Naive thymus-derived CD4-positive, alpha-beta T cell (primary cell): Measurements from ENCODE around the gene DMXL1. TPM values are rescaled to one million over a fixed set of nuclear protein-coding genes. Genes with fewer than 3 reads are reported as not detected.
"Not testable (repeated sequence)": the region's sequence is repeated elsewhere in the genome, so short reads cannot be mapped to it uniquely, and the experiment has no call there.

Source experiments
- ATAC-seq: fragments of 150-1000 bp; cut with Tn5 transposase; 2 replicates; pipeline ENCODE4 v1.10.0; 2021; ENCODE audit warnings: mild to moderate bottlenecking, moderate library complexity
- CTCF ChIA-PET: fragments of 350-600 bp; sonication (Branson Sonifier 250); formaldehyde crosslinking; loops from one replicate; lab custom pipeline; 2021; ENCODE audit warnings: antibody characterized with exemption; lab: Charles Lee
- POLR2A ChIA-PET: fragments of 350-600 bp; sonication (Branson Sonifier 250); formaldehyde crosslinking; loops from one replicate; lab custom pipeline; 2021; ENCODE audit warnings: antibody characterized with exemption, inconsistent platforms; lab: Charles Lee
- DNase-seq, 9 donors: peaks; one replicate each; pipeline versions ENCODE4 v3.0.0 to v3.0.0-alpha.2; 2020 to 2022; ENCODE audit warnings: mixed read lengths in 1 of 9
- H3K27ac ChIP-seq: one replicate; pipeline ENCODE4 v1.7.0; 2013; ENCODE audit warnings: mild to moderate bottlenecking, low read depth, low read length, moderate library complexity
- H3K27me3 ChIP-seq, 2 donors: one replicate each; pipeline ENCODE4 v1.7.0; 2013; ENCODE audit warnings: low read length in 2 of 2, mild to moderate bottlenecking in 2 of 2, moderate library complexity in 2 of 2; ENCODE audit not compliant: control insufficient read depth in 2 of 2, insufficient read depth in 2 of 2
- H3K36me3 ChIP-seq, 3 experiments: 1 replicate in 2 of 3; 2 replicates in 1 of 3; pipeline ENCODE4 v1.7.0; 2013; ENCODE audit warnings: low read length in 3 of 3, mild to moderate bottlenecking in 3 of 3, moderate library complexity in 1 of 3; ENCODE audit not compliant: insufficient read depth in 3 of 3, control insufficient read depth in 2 of 3
- H3K4me1 ChIP-seq, 2 donors: one replicate each; pipeline ENCODE4 v1.7.0; 2013; ENCODE audit warnings: low read length in 2 of 2, mild to moderate bottlenecking in 2 of 2, moderate library complexity in 1 of 2; ENCODE audit not compliant: control insufficient read depth in 2 of 2, insufficient read depth in 2 of 2
- H3K4me3 ChIP-seq: 2 replicates; pipeline ENCODE4 v1.7.0; 2013; ENCODE audit warnings: mild to moderate bottlenecking, low read length
- H3K9me3 ChIP-seq, 3 experiments: 1 replicate in 2 of 3; 2 replicates in 1 of 3; pipeline ENCODE4 v1.7.0; 2013; ENCODE audit warnings: low read length in 3 of 3; ENCODE audit not compliant: control insufficient read depth in 2 of 3
- H3K27ac Mint-ChIP-seq, 9 donors: one replicate each; pipeline ENCODE4 v1.8.0; 2020 to 2022; ENCODE audit warnings: mixed read lengths in 9 of 9, mild to moderate bottlenecking in 8 of 9, moderate library complexity in 5 of 9, inconsistent platforms in 2 of 9
- H3K27me3 Mint-ChIP-seq, 5 donors: one replicate each; pipeline ENCODE4 v1.8.0; 2021 to 2022; ENCODE audit warnings: mixed read lengths in 5 of 5, mild to moderate bottlenecking in 1 of 5
- H3K36me3 Mint-ChIP-seq, 5 donors: one replicate each; pipeline ENCODE4 v1.8.0; 2020 to 2022; ENCODE audit warnings: mixed read lengths in 5 of 5, mild to moderate bottlenecking in 3 of 5, inconsistent platforms in 1 of 5
- H3K4me1 Mint-ChIP-seq, 7 donors: one replicate each; pipeline ENCODE4 v1.8.0; 2020 to 2022; ENCODE audit warnings: mixed read lengths in 7 of 7, mild to moderate bottlenecking in 3 of 7, inconsistent platforms in 1 of 7
- H3K4me3 Mint-ChIP-seq, 10 donors: one replicate each; pipeline ENCODE4 v1.8.0; 2020 to 2022; ENCODE audit warnings: mild to moderate bottlenecking in 10 of 10, mixed read lengths in 10 of 10, moderate library complexity in 6 of 10, inconsistent platforms in 2 of 10
- H3K9me3 Mint-ChIP-seq, 11 donors: one replicate each; pipeline ENCODE4 v1.8.0; 2020 to 2022; ENCODE audit warnings: mixed read lengths in 11 of 11, mild to moderate bottlenecking in 4 of 11, inconsistent platforms in 1 of 11, moderate library complexity in 1 of 11
- intact Hi-C, 2 donors: fragments of 100-400 bp; cut with micrococcal nuclease; formaldehyde crosslinking; loops; one replicate each; pipeline ENCODE4 v1.15.1; 2023
- polyA plus RNA-seq, 2 donors: library from polyadenylated mRNA; unstranded; fragments of 300-500 nt; fragmentation: Illumina TruSeq; gene quantifications; one replicate each; pipeline ENCODE4 v1.2.3, GENCODE V29; 2021
- total RNA-seq, 6 experiments: library from RNA in 5 of 6; stranded (reverse) in 5 of 6; gene quantifications; 1 replicate in 5 of 6; 2 replicates in 1 of 6; pipeline ENCODE4 v1.2.3 and lab custom pipeline; 2021 to 2026

DMXL1 gene
- total and polyA plus RNA-seq, 7 experiments from 2014 or later, result 16.5 to 40.8 (median 32.0) TPM

DNA sequence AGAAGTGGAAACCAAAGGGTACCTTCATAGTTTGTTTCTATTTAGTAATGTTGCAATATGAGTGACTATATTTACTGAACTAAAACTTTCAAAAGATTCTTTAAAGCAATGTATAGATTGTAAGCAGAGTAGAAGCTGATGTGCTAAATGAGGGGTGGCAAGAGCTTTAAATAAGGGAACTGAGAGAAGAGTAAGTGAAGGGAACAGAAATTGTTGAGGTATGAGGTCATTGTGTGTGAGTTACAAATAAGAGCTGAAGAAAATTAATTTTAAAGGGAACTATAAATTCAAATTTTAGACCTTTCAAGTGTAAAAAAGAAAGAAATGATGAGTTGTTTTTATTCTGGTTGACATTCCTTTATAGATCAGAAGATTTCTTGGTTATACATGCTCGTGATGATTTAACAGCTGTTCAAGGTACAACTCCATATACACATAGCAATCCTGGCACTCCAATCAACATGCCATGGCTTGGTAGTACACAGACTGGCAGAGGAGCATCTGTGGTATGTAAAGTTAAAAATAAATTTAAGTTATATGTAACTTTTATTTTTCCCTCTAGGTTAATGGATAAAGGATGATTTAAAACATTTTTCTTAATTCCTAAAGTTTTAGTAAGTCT lies 149.8 kb downstream of the DMXL1 start:
- Mint-ChIP-seq H3K36me3 (peaks cover 12 to 42% (median 24%) of the 10 kb centered on the region in 5 donors), H3K27ac (peak overlapping the region in 1 of 9 donors; percentile 18), H3K27me3 (no peaks in the 10 kb centered on the region), H3K4me1 (peaks cover 0 to 8% (median 0%) of the 10 kb centered on the region in 7 donors), H3K9me3 (no peaks in the 10 kb centered on the region), H3K4me3 (no peak overlapping the region)
- Histone ChIP-seq H3K4me1 (no peaks in the 10 kb centered on the region), H3K27ac (no peak overlapping the region), H3K9me3 (no peaks in the 10 kb centered on the region), H3K27me3 (no peaks in the 10 kb centered on the region), H3K4me3 (no peak overlapping the region), H3K36me3 (no peaks in the 10 kb centered on the region)
- DNase-seq (no peak), ATAC-seq (no peak)
- intact Hi-C loops, result no loop called here
- ChIA-PET POLR2A (interaction anchor here (0.8 to 1.3 kb wide), 2 partner anchors 11 to 57 kb away, joined by 3 to 5 read pairs; no protein-coding TSS in a partner anchor), CTCF (no interaction called here)

DNA sequence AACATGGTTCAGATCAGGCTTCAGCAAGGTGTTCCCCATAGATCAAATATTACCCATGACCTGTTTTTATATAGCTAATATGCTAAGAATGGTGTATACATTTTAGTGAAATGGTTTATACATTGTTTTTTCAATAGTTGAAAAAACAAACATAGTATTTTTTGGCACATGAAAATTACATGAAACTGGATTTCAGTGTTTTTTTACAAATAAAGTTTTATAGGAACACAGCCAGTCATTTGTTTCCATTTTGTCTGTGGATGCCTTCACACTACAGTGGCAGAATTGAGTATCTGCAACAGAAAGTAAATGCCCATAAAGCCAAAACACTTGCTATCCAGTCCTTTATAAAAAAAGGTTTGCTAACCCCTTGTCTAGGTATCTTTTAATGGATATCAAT lies 150.4 kb downstream of the DMXL1 start:
- Histone ChIP-seq H3K27ac (no peak overlapping the region), H3K36me3 (no peaks in the 10 kb centered on the region), H3K4me3 (no peak overlapping the region), H3K4me1 (no peaks in the 10 kb centered on the region), H3K9me3 (no peaks in the 10 kb centered on the region), H3K27me3 (no peaks in the 10 kb centered on the region)
- Mint-ChIP-seq H3K27me3 (no peaks in the 10 kb centered on the region), H3K4me3 (no peak overlapping the region), H3K9me3 (no peaks in the 10 kb centered on the region), H3K4me1 (peaks cover 0 to 8% (median 0%) of the 10 kb centered on the region in 7 donors), H3K36me3 (peaks cover 12 to 42% (median 24%) of the 10 kb centered on the region in 5 donors), H3K27ac (no peak overlapping the region)
- ATAC-seq (no peak), DNase-seq (no peak)
- intact Hi-C loops, result no loop called here
- ChIA-PET POLR2A (interaction anchor here (1.3 kb wide), 1 partner anchor 57 kb away, joined by 5 read pairs; no protein-coding TSS in a partner anchor), CTCF (no interaction called here)

DNA sequence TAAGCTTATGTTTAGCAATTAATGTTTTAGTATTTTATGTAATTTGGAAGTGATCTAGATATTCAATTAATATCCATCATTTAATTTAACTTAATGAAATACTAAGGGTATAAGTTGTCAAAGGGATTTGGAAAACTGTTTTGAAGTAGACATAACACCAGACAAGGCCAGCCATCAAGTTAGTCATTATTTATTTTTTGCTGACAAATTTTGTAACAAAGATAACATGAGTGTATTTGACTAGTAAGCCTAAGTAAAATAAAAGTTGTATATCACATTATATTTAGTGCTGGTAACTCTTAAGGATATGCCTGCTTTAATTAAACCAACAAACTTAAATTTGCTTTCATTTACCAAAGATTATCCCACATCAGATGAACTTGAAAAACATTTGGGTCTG lies 159.1 kb downstream of the DMXL1 start:
- DNase-seq (no peak), ATAC-seq (no peak)
- intact Hi-C loops, result loop anchor here in 1 of 2 donors (1.0 kb wide), 1 partner anchor 7 kb away; no protein-coding TSS in a partner anchor
- ChIA-PET CTCF (no interaction called here), POLR2A (no interaction called here)
- H3K27ac Mint-ChIP-seq, result no peak overlapping the region
- no peaks in the 10 kb centered on the region for H3K27me3 ChIP-seq
- no peak overlapping the region for H3K27ac ChIP-seq
- peaks cover 0 to 21% (median 10%) of the 10 kb centered on the region in 7 donors for H3K4me1 Mint-ChIP-seq
- peaks cover 0 to 35% (median 15%) of the 10 kb centered on the region in 5 donors for H3K36me3 Mint-ChIP-seq
- no peaks in the 10 kb centered on the region for H3K27me3 Mint-ChIP-seq
- peaks cover 0 to 2% of the 10 kb centered on the region in 2 donors for H3K4me1 ChIP-seq
- no peak overlapping the region for H3K4me3 Mint-ChIP-seq
- H3K4me3 ChIP-seq, result no peak overlapping the region
- no peaks in the 10 kb centered on the region for H3K9me3 ChIP-seq
- H3K36me3 ChIP-seq, result no peaks in the 10 kb centered on the region
- H3K9me3 Mint-ChIP-seq, result no peaks in the 10 kb centered on the region

GRCh38 chr5:119238265-119239118 lies 167.6 kb downstream of the DMXL1 start:
- Mint-ChIP-seq H3K4me3 (peak overlapping the region; percentile 13 to 82 (median 66)), H3K27me3 (no peaks in the 10 kb centered on the region), H3K4me1 (peaks cover 7 to 57% (median 47%) of the 10 kb centered on the region in 7 donors), H3K27ac (peak overlapping the region in 8 of 9 donors; percentile 85 to 94 (median 90)), H3K9me3 (no peaks in the 10 kb centered on the region), H3K36me3 (peaks cover 0 to 23% (median 18%) of the 10 kb centered on the region in 5 donors)
- no peaks in the 10 kb centered on the region for H3K27me3 ChIP-seq
- no peaks in the 10 kb centered on the region for H3K36me3 ChIP-seq
- CTCF ChIA-PET, result interaction anchor here (0.6 to 3.9 kb wide), 4 partner anchors 39 to 251 kb away, joined by 3 to 15 read pairs (median 4); no protein-coding TSS in a partner anchor
- POLR2A ChIA-PET, result interaction anchor here (0.7 to 2.2 kb wide), 9 partner anchors 29 to 236 kb away, joined by 3 to 8 read pairs (median 3); no protein-coding TSS in a partner anchor
- H3K4me3 ChIP-seq, result peak overlapping the region; percentile 2
- ATAC-seq, result peak; percentile 81
- H3K9me3 ChIP-seq, result no peaks in the 10 kb centered on the region
- intact Hi-C loops, result loop anchor here (2.0 kb wide), 3 partner anchors 14 to 70 kb away; no protein-coding TSS in a partner anchor
- peaks cover 0 to 17% of the 10 kb centered on the region in 2 donors for H3K4me1 ChIP-seq
- peak in 6 of 9 donors; percentile 10 to 66 (median 56) for DNase-seq
- H3K27ac ChIP-seq, result peak overlapping the region; percentile 67

- Mint-ChIP-seq H3K9me3 (no peaks in the 10 kb centered on the region), H3K36me3 (peaks cover 0 to 24% (median 21%) of the 10 kb centered on the region in 5 donors), H3K27me3 (no peaks in the 10 kb centered on the region), H3K4me3 (peak overlapping the region in 8 of 10 donors; percentile 13 to 82 (median 71)), H3K4me1 (peaks cover 9 to 54% (median 46%) of the 10 kb centered on the region in 7 donors), H3K27ac (peak overlapping the region in 8 of 9 donors; percentile 85 to 94 (median 90))
- ATAC-seq (peak; percentile 58), DNase-seq (peak in 6 of 9 donors; percentile 33 to 65 (median 49))
- H3K4me3 ChIP-seq, result peak overlapping the region; percentile 2
- no peaks in the 10 kb centered on the region for H3K36me3 ChIP-seq
- H3K9me3 ChIP-seq, result no peaks in the 10 kb centered on the region
- no peaks in the 10 kb centered on the region for H3K27me3 ChIP-seq
- H3K27ac ChIP-seq, result peak overlapping the region; percentile 67
- CTCF ChIA-PET, result interaction anchor here (0.9 to 3.9 kb wide), 3 partner anchors 77 to 252 kb away, joined by 3 to 15 read pairs (median 5); no protein-coding TSS in a partner anchor
- intact Hi-C loops, result loop anchor here (2.0 kb wide), 3 partner anchors 14 to 70 kb away; no protein-coding TSS in a partner anchor
- POLR2A ChIA-PET, result interaction anchor here (0.7 to 2.2 kb wide), 7 partner anchors 28 to 236 kb away, joined by 3 to 8 read pairs (median 3); no protein-coding TSS in a partner anchor
- H3K4me1 ChIP-seq, result peaks cover 0 to 17% of the 10 kb centered on the region in 2 donors
These were observed 168.2 kb downstream of the DMXL1 start for GRCh38 chr5:119239119-119239417.

GRCh38 chr5:119239826-119240225 lies 168.9 kb downstream of the DMXL1 start:
- not testable (repeated sequence) for ATAC-seq, DNase-seq, H3K36me3 ChIP-seq, H3K4me3 Mint-ChIP-seq, H3K27me3 Mint-ChIP-seq, H3K4me3 ChIP-seq, H3K9me3 ChIP-seq, H3K27me3 ChIP-seq, H3K9me3 Mint-ChIP-seq
- POLR2A ChIA-PET, result interaction anchor here (0.6 to 2.2 kb wide), 4 partner anchors 34 to 127 kb away, joined by 3 to 8 read pairs (median 3); no protein-coding TSS in a partner anchor
- CTCF ChIA-PET, result interaction anchor here (0.8 to 3.9 kb wide), 3 partner anchors 121 to 172 kb away, joined by 3 to 15 read pairs (median 3); partner anchors contain the start of gene DMXL1
- Histone ChIP-seq H3K4me1 (peaks cover 0 to 17% of the 10 kb centered on the region in 2 donors), H3K27ac (peak overlapping the region; percentile 67)
- intact Hi-C loops, result loop anchor here (2.0 kb wide), 3 partner anchors 13 to 69 kb away; no protein-coding TSS in a partner anchor
- Mint-ChIP-seq H3K4me1 (peaks cover 9 to 46% (median 38%) of the 10 kb centered on the region in 7 donors), H3K36me3 (peaks cover 0 to 21% (median 15%) of the 10 kb centered on the region in 5 donors), H3K27ac (peak overlapping the region in 7 of 9 donors; percentile 65 to 94 (median 87))
